ENCODE data around the gene CKS1B.

DNA sequence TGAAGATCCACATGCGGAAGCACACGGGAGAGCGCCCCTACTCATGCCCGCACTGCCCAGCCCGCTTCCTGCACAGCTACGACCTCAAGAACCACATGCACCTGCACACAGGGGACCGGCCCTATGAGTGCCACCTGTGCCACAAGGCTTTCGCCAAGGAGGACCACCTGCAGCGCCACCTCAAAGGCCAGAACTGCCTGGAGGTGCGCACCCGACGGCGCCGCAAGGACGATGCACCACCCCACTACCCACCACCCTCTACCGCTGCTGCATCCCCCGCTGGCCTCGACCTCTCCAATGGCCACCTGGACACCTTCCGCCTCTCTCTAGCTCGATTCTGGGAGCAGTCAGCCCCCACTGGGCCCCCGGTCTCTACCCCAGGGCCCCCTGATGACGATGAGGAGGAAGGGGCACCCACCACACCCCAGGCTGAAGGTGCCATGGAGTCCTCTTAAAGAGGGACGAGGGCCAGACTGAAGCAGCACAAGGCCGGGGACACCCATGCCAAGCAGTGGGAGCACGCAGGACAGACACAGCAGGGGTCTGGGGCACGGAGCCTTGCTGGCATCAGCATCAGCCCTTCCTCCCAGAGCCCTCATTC is 41.9 kb downstream of the CKS1B start:
- TF ChIP-seq EZH2phosphoT487 (IDR thresholded peaks at IDR 0.05; ENCODE audit: borderline replicate concordance, low read depth, low read length): no peak
- TF ChIP-seq, protein P1, sequence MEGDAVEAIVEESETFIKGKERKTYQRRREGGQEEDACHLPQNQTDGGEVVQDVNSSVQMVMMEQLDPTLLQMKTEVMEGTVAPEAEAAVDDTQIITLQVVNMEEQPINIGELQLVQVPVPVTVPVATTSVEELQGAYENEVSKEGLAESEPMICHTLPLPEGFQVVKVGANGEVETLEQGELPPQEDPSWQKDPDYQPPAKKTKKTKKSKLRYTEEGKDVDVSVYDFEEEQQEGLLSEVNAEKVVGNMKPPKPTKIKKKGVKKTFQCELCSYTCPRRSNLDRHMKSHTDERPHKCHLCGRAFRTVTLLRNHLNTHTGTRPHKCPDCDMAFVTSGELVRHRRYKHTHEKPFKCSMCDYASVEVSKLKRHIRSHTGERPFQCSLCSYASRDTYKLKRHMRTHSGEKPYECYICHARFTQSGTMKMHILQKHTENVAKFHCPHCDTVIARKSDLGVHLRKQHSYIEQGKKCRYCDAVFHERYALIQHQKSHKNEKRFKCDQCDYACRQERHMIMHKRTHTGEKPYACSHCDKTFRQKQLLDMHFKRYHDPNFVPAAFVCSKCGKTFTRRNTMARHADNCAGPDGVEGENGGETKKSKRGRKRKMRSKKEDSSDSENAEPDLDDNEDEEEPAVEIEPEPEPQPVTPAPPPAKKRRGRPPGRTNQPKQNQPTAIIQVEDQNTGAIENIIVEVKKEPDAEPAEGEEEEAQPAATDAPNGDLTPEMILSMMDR (conservative IDR thresholded peaks at IDR 0.05; ENCODE audit: low read length): peak; percentile 27; the same call in 1 of the 2 replicates

Data from OCI-LY7 (cell line).